Measurements from ENCODE around the gene VCAN. TPM values are rescaled to one million over a fixed set of nuclear protein-coding genes. Genes with fewer than 3 reads are reported as not detected.

Gene VCAN
- total and polyA plus RNA-seq, 2 of the 4 experiments (the other 2 are of a cell fraction): 45.3 to 158 TPM

- TF ChIP-seq CEBPB (IDR thresholded peaks at IDR 0.05; ENCODE audit: low read depth, low read length) (no peak), FOS (IDR thresholded peaks at IDR 0.05; ENCODE audit: low read depth, low read length) (no peak)
Observed at GRCh38 chr5:83586874-83587776, 115.6 kb downstream of the VCAN start (continued).

GRCh38 chr5:83589786-83590185 is 118.2 kb downstream of the VCAN start:
- H3K9ac ChIP-seq (ENCODE audit: low read depth, low read length): no peak overlapping the region
- H4K8ac ChIP-seq (ENCODE audit: low read depth in 2 of 2, low read length in 2 of 2): no peak overlapping the region
- H2AK9ac ChIP-seq (replicated peaks; ENCODE audit: low read depth, low read length, poor library complexity): no peak overlapping the region
- no TSS peak for BruUV-seq (replicated peaks)
- no peaks in the 10 kb centered on the region for H3K9me3 ChIP-seq (ENCODE audit: control insufficient read depth, insufficient read depth, low read length)
- no peak overlapping the region for H3K4me3 ChIP-seq (ENCODE audit: insufficient read depth, low read depth, low read length)
- intact Hi-C loops (cut with micrococcal nuclease): no loop called here
- H3K14ac ChIP-seq (replicated peaks; ENCODE audit: low read depth, low read length): no peak overlapping the region
- no peak overlapping the region for H3K27ac ChIP-seq (ENCODE audit: insufficient read depth, low read length)
- no peak overlapping the region for H2BK5ac ChIP-seq (ENCODE audit: low read depth, low read length, poor library complexity, severe bottlenecking)
- WGBS, 2 experiments (ENCODE audit: extremely low coverage in 2 of 2, insufficient read length in 1 of 2): no CpG with 5 or more reads among the region's 1 CpG
- no peak for TF ChIP-seq MAFK (IDR thresholded peaks at IDR 0.05; ENCODE audit: low read depth, low read length)
- no peak overlapping the region for H3K4ac ChIP-seq (ENCODE audit: low read depth, low read length)
- H3K4me1 ChIP-seq (ENCODE audit: control insufficient read depth, insufficient read depth, low read length): peaks cover 8% of the 10 kb centered on the region
- no peak overlapping the region for H2AK5ac ChIP-seq (ENCODE audit: low read depth, low read length)
- DNase-seq (no peak), ATAC-seq (ENCODE audit: low read depth) (no peak)
- H3K23ac ChIP-seq (ENCODE audit: low read depth, low read length): no peak overlapping the region
- no peak overlapping the region for H4K5ac ChIP-seq (ENCODE audit: low read depth, low read length)
- H3K27me3 ChIP-seq (ENCODE audit: control insufficient read depth, insufficient read depth, low read length): no peaks in the 10 kb centered on the region
- in situ Hi-C loops (cut with MboI; ENCODE audit: low sequenced_read_pairs): no loop called here
- no peak overlapping the region for H4K91ac ChIP-seq (ENCODE audit: insufficient read depth, low read depth, low read length)
- H3K18ac ChIP-seq (ENCODE audit: low read depth, low read length): no peak overlapping the region
- no peak overlapping the region for H2BK15ac ChIP-seq (ENCODE audit: low read depth, low read length)
- H3K79me1 ChIP-seq (ENCODE audit: low read depth in 1 of 2, low read length in 2 of 2): no peaks in the 10 kb centered on the region
- H3K56ac ChIP-seq (ENCODE audit: extremely low read depth, insufficient read depth, low read length): no peak overlapping the region
- peaks cover 4% of the 10 kb centered on the region for H3K9me1 ChIP-seq (ENCODE audit: insufficient read depth, low read length)
- dilution Hi-C loops (cut with HindIII; ENCODE audit: low sequenced_read_pairs, unreplicated experiment): no loop called here
- H3K36me3 ChIP-seq (ENCODE audit: control insufficient read depth, insufficient read depth, low read length): no peaks in the 10 kb centered on the region
- H2AFZ ChIP-seq (replicated peaks; ENCODE audit: low read length, poor library complexity): no peak overlapping the region
- H3K4me2 ChIP-seq (ENCODE audit: low read depth, low read length): no peak overlapping the region
- ChIA-PET CTCF (no interaction called here), POLR2A (ENCODE audit: unreplicated experiment) (interaction anchor here (0.7 kb wide), 1 partner anchor 16 kb away, joined by 10 read pairs; no protein-coding TSS in a partner anchor)
- H2BK20ac ChIP-seq (ENCODE audit: low read depth, low read length): no peak overlapping the region
- H2BK120ac ChIP-seq (ENCODE audit: low read depth, low read length): no peak overlapping the region
- no peaks in the 10 kb centered on the region for H4K20me1 ChIP-seq (ENCODE audit: insufficient read depth, low read length)

All from IMR-90 (cell line).